HG03108 (cell line): ENCODE data around the gene MYCN.

Experiments used
- ATAC-seq: cut with Tn5 transposase; IDR thresholded peaks from one replicate; pipeline ENCODE4 v1.9.1; 2021; ENCODE audit warnings: moderate library complexity; ENCODE audit not compliant: unreplicated experiment

The MYCN gene

GRCh38 chr2:15974565-15975260 lies 34.4 kb downstream of the MYCN start:
- ATAC-seq = no peak

GRCh38 chr2:15975261-15975600 lies 34.9 kb downstream of the MYCN start:
- ATAC-seq = no peak

- no peak for ATAC-seq
Observed at GRCh38 chr2:15975676-15976075, 35.3 kb downstream of the MYCN start.

GRCh38 chr2:15976354-15976753 lies 36.0 kb downstream of the MYCN start:
- ATAC-seq = no peak

- ATAC-seq = no peak
Observed at GRCh38 chr2:15979051-15979758, 38.9 kb downstream of the MYCN start.

GRCh38 chr2:15979759-15980604 lies 39.6 kb downstream of the MYCN start:
- ATAC-seq = no peak

- ATAC-seq = no peak
Observed at GRCh38 chr2:15980605-15981098, 40.3 kb downstream of the MYCN start.

GRCh38 chr2:15981646-15982045 lies 41.3 kb downstream of the MYCN start:
- no peak for ATAC-seq

- no peak for ATAC-seq
Observed at GRCh38 chr2:15982285-15983044, 42.1 kb downstream of the MYCN start.

GRCh38 chr2:15983496-15983895 lies 43.1 kb downstream of the MYCN start:
- ATAC-seq = no peak

- ATAC-seq = no peak
Observed at GRCh38 chr2:15984368-15985255, 44.3 kb downstream of the MYCN start.

- ATAC-seq = no peak
Observed at GRCh38 chr2:15985531-15985930, 45.2 kb downstream of the MYCN start.

- no peak for ATAC-seq
Observed at GRCh38 chr2:15986068-15986560, 45.8 kb downstream of the MYCN start.

GRCh38 chr2:15986644-15987043 lies 46.3 kb downstream of the MYCN start:
- ATAC-seq = no peak

- no peak for ATAC-seq
Observed at GRCh38 chr2:15988733-15989132, 48.4 kb downstream of the MYCN start.

- ATAC-seq = no peak
Observed at GRCh38 chr2:15989559-15989958, 49.2 kb downstream of the MYCN start.

- ATAC-seq = no peak
Observed at GRCh38 chr2:15990151-15991101, 50.1 kb downstream of the MYCN start.

- ATAC-seq = no peak
Observed at GRCh38 chr2:15991231-15991630, 50.9 kb downstream of the MYCN start.
